H1 (cell line): ENCODE measurements around the gene FRA10AC1. TPM values are rescaled to one million over a fixed set of nuclear protein-coding genes. Genes with fewer than 3 reads are reported as not detected.

Experiments used
- CTCF ChIA-PET: fragments of 300-600 bp; sonication (Branson Sonifier 250); formaldehyde crosslinking; loops from one replicate; lab custom pipeline; 2021; ENCODE audit not compliant: partially characterized antibody; lab: Charles Lee
- POLR2A ChIA-PET: fragments of 300-600 bp; sonication (Branson Sonifier 250); formaldehyde crosslinking; loops from one replicate; lab custom pipeline; 2021; ENCODE audit warnings: inconsistent platforms; ENCODE audit not compliant: partially characterized antibody; lab: Charles Lee
- DNase-seq, 2 experiments: peaks; one replicate each; pipeline versions ENCODE4 v3.0.0 to v3.0.0-alpha.2; 2010 to 2022; ENCODE audit warnings: low spot score in 2 of 2, low read depth in 1 of 2, mixed read lengths in 1 of 2
- FAIRE-seq: peaks from 2 replicates; lab custom pipeline; 2011; peaks lifted over from hg19 to GRCh38; lab: Jason Lieb, UNC
- H2AFZ ChIP-seq: 2 replicates; pipeline ENCODE4 v1.8.1; 2012; ENCODE audit warnings: low read length, inconsistent platforms
- H2AK5ac ChIP-seq: 2 replicates; pipeline ENCODE4 v1.6.1; 2013; ENCODE audit warnings: low read depth, low read length
- H2BK120ac ChIP-seq: replicated peaks from 2 replicates; pipeline ENCODE3; 2013; ENCODE audit warnings: low read depth, low read length, inconsistent platforms
- H2BK12ac ChIP-seq: 2 replicates; pipeline ENCODE4 v1.6.1; 2013; ENCODE audit warnings: low read depth, low read length
- H2BK15ac ChIP-seq: 2 replicates; pipeline ENCODE4 v1.6.1; 2013; ENCODE audit warnings: low read length
- H2BK20ac ChIP-seq: 2 replicates; pipeline ENCODE4 v1.6.1; 2013; ENCODE audit warnings: low read length
- H2BK5ac ChIP-seq: 2 replicates; pipeline ENCODE4 v1.6.1; 2013; ENCODE audit warnings: low read depth, low read length
- H3K14ac ChIP-seq: 2 replicates; pipeline ENCODE4 v1.6.1; 2013; ENCODE audit warnings: inconsistent platforms; ENCODE audit not compliant: insufficient read length
- H3K18ac ChIP-seq: 2 replicates; pipeline ENCODE4 v1.6.1; 2013; ENCODE audit warnings: low read length; ENCODE audit errors: extremely low read depth
- H3K23ac ChIP-seq: 2 replicates; pipeline ENCODE4 v1.6.1; 2013; ENCODE audit warnings: inconsistent platforms; ENCODE audit not compliant: insufficient read length
- H3K23me2 ChIP-seq: 2 replicates; pipeline ENCODE4 v1.6.1; 2013; ENCODE audit warnings: low read depth, low read length
- H3K27ac ChIP-seq: 2 replicates; pipeline ENCODE4 v1.6.1; 2011; ENCODE audit warnings: low read depth, low read length, inconsistent platforms
- H3K27me3 ChIP-seq, 4 experiments: replicated peaks in 1 of 4; 1 replicate in 1 of 4; 2 replicates in 3 of 4; pipeline versions ENCODE4 v1.6.1 to v1.8.1; 2011 to 2013; ENCODE audit warnings: low read length in 3 of 4, mild to moderate bottlenecking in 3 of 4, inconsistent platforms in 2 of 4, mixed read lengths in 2 of 4, moderate library complexity in 1 of 4; ENCODE audit not compliant: control insufficient read depth in 3 of 4, insufficient read depth in 3 of 4; ENCODE audit errors: extremely low read depth in 1 of 4
- H3K36me3 ChIP-seq, 4 experiments: 2 replicates each; pipeline versions ENCODE4 v1.6.1 to v1.8.1; 2011 to 2013; ENCODE audit warnings: mild to moderate bottlenecking in 4 of 4, low read length in 3 of 4, moderate library complexity in 2 of 4, control low read depth in 1 of 4, inconsistent platforms in 1 of 4; ENCODE audit not compliant: insufficient read depth in 4 of 4, control insufficient read depth in 2 of 4
- H3K4ac ChIP-seq: replicated peaks from 2 replicates; pipeline ENCODE3; 2013; ENCODE audit warnings: low read length, low read depth, mixed read lengths, inconsistent platforms; ENCODE audit not compliant: insufficient read length
- H3K4me1 ChIP-seq, 4 experiments: replicated peaks in 1 of 4; 1 replicate in 1 of 4; 2 replicates in 3 of 4; pipeline versions ENCODE4 v1.6.1 to v1.8.1; 2011 to 2013; ENCODE audit warnings: low read length in 3 of 4, inconsistent platforms in 2 of 4, mixed read lengths in 1 of 4; ENCODE audit not compliant: insufficient read depth in 4 of 4, control insufficient read depth in 3 of 4
- H3K4me2 ChIP-seq, 2 experiments: 2 replicates each; pipeline versions ENCODE4 v1.6.1 to v1.8.1; 2011 to 2013; ENCODE audit warnings: low read depth in 2 of 2, low read length in 2 of 2, control low read depth in 1 of 2, inconsistent platforms in 1 of 2, mild to moderate bottlenecking in 1 of 2; ENCODE audit not compliant: insufficient read depth in 1 of 2
- H3K4me3 ChIP-seq, 4 experiments: fragments of 200-600, 300-600 bp in 1 of 4; sonication (generic), shearing (Covaris generic), sonication (Bioruptor Twin) in 1 of 4; 2 replicates each; pipeline versions ENCODE4 v1.5.1 to v1.8.1; 2011 to 2016; ENCODE audit warnings: low read length in 4 of 4, low read depth in 3 of 4, control low read depth in 2 of 4, inconsistent platforms in 2 of 4, mild to moderate bottlenecking in 2 of 4, mixed read lengths in 1 of 4, moderate library complexity in 1 of 4; ENCODE audit not compliant: insufficient read depth in 2 of 4; ENCODE audit errors: extremely low read depth in 1 of 4
- H3K56ac ChIP-seq: replicated peaks from 2 replicates; pipeline ENCODE3; 2013; ENCODE audit warnings: low read depth, mild to moderate bottlenecking, mixed read lengths, low read length, inconsistent platforms; ENCODE audit not compliant: insufficient read length
- H3K79me1 ChIP-seq: 2 replicates; pipeline ENCODE4 v1.6.1; 2013; ENCODE audit warnings: low read depth, low read length, control low read depth
- H3K79me2 ChIP-seq, 2 experiments: 2 replicates each; pipeline versions ENCODE4 v1.6.1 to v1.8.1; 2012 to 2013; ENCODE audit warnings: low read length in 2 of 2, mild to moderate bottlenecking in 2 of 2, inconsistent platforms in 1 of 2; ENCODE audit not compliant: insufficient read depth in 2 of 2, control insufficient read depth in 1 of 2
- H3K9ac ChIP-seq, 4 experiments: replicated peaks in 1 of 4; 1 replicate in 1 of 4; 2 replicates in 3 of 4; pipeline versions ENCODE4 v1.6.1 to v1.8.1; 2011 to 2013; ENCODE audit warnings: low read depth in 3 of 4, low read length in 3 of 4, control low read depth in 2 of 4, mild to moderate bottlenecking in 2 of 4, moderate library complexity in 2 of 4, inconsistent platforms in 1 of 4; ENCODE audit errors: extremely low read depth in 1 of 4
- H3K9me3 ChIP-seq, 2 experiments: 2 replicates each; pipeline versions ENCODE4 v1.6.1 to v1.8.1; 2012 to 2013; ENCODE audit warnings: mild to moderate bottlenecking in 2 of 2, moderate library complexity in 2 of 2, control low read depth in 1 of 2, inconsistent platforms in 1 of 2, low read depth in 1 of 2, low read length in 1 of 2, mixed read lengths in 1 of 2; ENCODE audit not compliant: insufficient read depth in 2 of 2
- H4K20me1 ChIP-seq, 2 experiments: replicated peaks in 1 of 2; 2 replicates each; pipeline versions ENCODE3 to v1.8.1; 2011 to 2013; ENCODE audit warnings: inconsistent platforms in 2 of 2, low read length in 2 of 2, mild to moderate bottlenecking in 1 of 2; ENCODE audit not compliant: insufficient read depth in 2 of 2, control insufficient read depth in 1 of 2
- H4K5ac ChIP-seq: 2 replicates; pipeline ENCODE4 v1.6.1; 2013; ENCODE audit warnings: low read length, low read depth, mixed read lengths, inconsistent platforms; ENCODE audit not compliant: insufficient read length
- H4K8ac ChIP-seq: 2 replicates; pipeline ENCODE4 v1.8.0; 2013; ENCODE audit warnings: mild to moderate bottlenecking, moderate library complexity, low read length, inconsistent platforms; ENCODE audit not compliant: insufficient read depth; ENCODE audit errors: extremely low read depth
- H4K91ac ChIP-seq: replicated peaks from 2 replicates; pipeline ENCODE3; 2013; ENCODE audit warnings: low read length, mixed read lengths, inconsistent platforms; ENCODE audit not compliant: insufficient read length
- BRCA1 ChIP-seq: IDR thresholded peaks from 2 replicates; pipeline ENCODE4 v1.6.1; 2012; ENCODE audit warnings: low read depth, low read length, improper control_type of control experiment
- KDM5A ChIP-seq: fragments of 200-600 bp; IDR thresholded peaks from 2 replicates; pipeline ENCODE4 v1.7.1; 2012; ENCODE audit warnings: mild to moderate bottlenecking, low read length, inconsistent platforms, mixed read lengths
- SIN3A ChIP-seq, 2 experiments: IDR thresholded peaks in 1 of 2; conservative IDR thresholded peaks in 1 of 2; 2 replicates each; pipeline ENCODE4 v1.6.1; 2011 to 2012; ENCODE audit warnings: low read length in 2 of 2, improper control_type of control experiment in 1 of 2, low read depth in 1 of 2, mild to moderate bottlenecking in 1 of 2
- WGBS, 2 experiments: shearing (Covaris generic) in 1 of 2; methylation state at CpG; one replicate each; pipeline versions ENCODE4 v1.1.6 to v1.1.7; 2013 to 2015; ENCODE audit warnings: low lambda C conversion rate in 2 of 2, mixed read lengths in 2 of 2, inconsistent platforms in 1 of 2, low coverage in 1 of 2, missing lambda C conversion rate in 1 of 2; ENCODE audit not compliant: insufficient replicate concordance in 2 of 2, insufficient coverage in 1 of 2, insufficient read length in 1 of 2; ENCODE audit errors: extremely low coverage in 1 of 2, missing lambda C conversion rate in 1 of 2; 5-methylcytosine and 5-hydroxymethylcytosine counted together
- polyA plus RNA-seq, 7 experiments: library from polyadenylated mRNA; depleted of rRNA in 3 of 7; stranded (reverse) in 5 of 7; unstranded in 2 of 7; fragments of >200 nt in 5 of 7; fragments of 200-250 nt in 2 of 7; gene quantifications; 1 replicate in 5 of 7; 2 replicates in 1 of 7; 4 replicates in 1 of 7; pipeline versions ENCODE4 v1.2.1 to v1.2.3, GENCODE V29; 2011 to 2013; ENCODE audit warnings: missing spikeins in 2 of 7, mixed read lengths in 2 of 7
- total RNA-seq: library from RNA; stranded (reverse); fragmentation: NEBNext Ultra II Directional; extraction: Animal tissue kit (Norgen Biotek cat#: 25700); gene quantifications from 2 replicates; pipeline ENCODE4 v1.2.1, GENCODE V29; 2021

Gene FRA10AC1
- total and polyA plus RNA-seq, 2 of the 8 experiments (the other 6 are each of a cell fraction or from before 2014, with no cell fraction given) = 4.4 to 13.5 TPM

DNA sequence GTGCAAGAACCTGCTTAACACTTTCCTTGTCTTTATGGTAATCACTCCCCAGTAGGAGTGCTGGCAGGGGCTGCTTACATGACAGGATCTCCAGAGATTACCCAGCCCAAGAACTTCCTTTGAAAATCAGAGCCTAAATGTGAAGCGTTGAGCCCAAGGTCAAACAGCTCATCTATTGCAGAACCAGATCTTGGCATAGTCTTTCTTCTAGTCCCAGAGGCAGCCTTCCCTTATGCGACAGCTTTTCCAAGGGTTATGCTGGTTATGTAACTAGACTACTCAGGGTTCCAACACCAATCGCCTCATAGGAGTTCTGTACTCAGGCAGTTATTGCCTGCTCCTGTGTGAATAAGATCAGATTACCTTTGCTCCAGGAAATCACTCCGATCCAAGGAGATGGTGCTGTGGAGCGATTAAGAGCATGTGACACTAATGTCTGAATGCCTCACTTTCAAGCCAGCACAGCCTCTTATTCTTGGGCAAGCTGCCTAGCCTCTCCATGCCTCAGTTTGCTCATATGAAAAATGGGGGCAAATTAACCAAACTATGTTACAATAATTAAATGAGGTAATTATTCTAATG is 46.9 kb upstream of the FRA10AC1 start:
- peak; percentile 23 to 56 for DNase-seq
- Histone ChIP-seq H2AFZ (no peak overlapping the region), H3K56ac (no peak overlapping the region), H3K18ac (peak overlapping the region; percentile 11; the same call in 1 of the 2 replicates), H3K14ac (peak overlapping the region; percentile 91), H3K4ac (peak overlapping the region; percentile 32), H3K23me2 (peaks cover 2% of the 10 kb centered on the region; the same call in 1 of the 2 replicates), H3K4me2 (peak overlapping the region; percentile 56 to 67), H3K79me2 (no peaks in the 10 kb centered on the region), H3K9ac (no peak overlapping the region), H2BK20ac (peak overlapping the region; percentile 84; the same call in 1 of the 2 replicates), H2BK12ac (peak overlapping the region; percentile 54; the same call in 1 of the 2 replicates), H3K4me3 (peak overlapping the region in 1 of 4 experiments; percentile 23; a peak in 4 of 8 replicates), H3K36me3 (no peaks in the 10 kb centered on the region; a peak in 1 of 8 replicates), H2BK120ac (peak overlapping the region; percentile 58), H4K20me1 (no peaks in the 10 kb centered on the region), H3K27me3 (no peaks in the 10 kb centered on the region), H3K27ac (no peak overlapping the region), H4K8ac (no peak overlapping the region), H3K9me3 (no peaks in the 10 kb centered on the region), H3K79me1 (no peaks in the 10 kb centered on the region), H3K4me1 (peaks cover 9 to 33% (median 25%) of the 10 kb centered on the region in 4 experiments), H3K23ac (no peak overlapping the region), H4K91ac (peak overlapping the region; percentile 48), H4K5ac (peak overlapping the region; percentile 77), H2BK15ac (no peak overlapping the region), H2AK5ac (no peak overlapping the region), H2BK5ac (peak overlapping the region; percentile 80; the same call in 1 of the 2 replicates)
- ChIA-PET POLR2A (interaction anchor here (1.2 to 1.4 kb wide), 2 partner anchors 8 to 13 kb away, joined by 3 to 4 read pairs; partner anchors contain the start of gene LGI1), CTCF (interaction anchor here (0.6 to 9.7 kb wide), 12 partner anchors 8 to 292 kb away, joined by 3 to 287 read pairs (median 3); partner anchors contain the start of gene LGI1)
- FAIRE-seq = peak; percentile 94
- 18% methylated on average over 5 of the region's 5 CpGs; no CpG with 5 or more reads in 1 of the 2 experiments for WGBS, 2 experiments
- TF ChIP-seq KDM5A = no peak
- no peak for TF ChIP-seq SIN3A (conservative IDR thresholded peaks at IDR 0.05 in 1 of 2, IDR thresholded peaks at IDR 0.05 in 1 of 2; ENCODE audit: low read depth in 1 of 2, low read length in 2 of 2)
- TF ChIP-seq BRCA1 = no peak
